22Rv1 (cell line): ENCODE results near the gene EIPR1.

ENCODE experiments used
- H3K27ac ChIP-seq: fragments of 450-650 bp; 2 replicates; pipeline ENCODE4 v1.5.1; 2017
- CTCF ChIP-seq: fragments of 450-650 bp; IDR thresholded peaks from 2 replicates; pipeline ENCODE4 v1.5.1; 2017; ENCODE audit warnings: mild to moderate bottlenecking
- ZFX ChIP-seq: fragments of 450-650 bp; IDR thresholded peaks from 2 replicates; pipeline ENCODE4 v1.6.1; 2017; ENCODE audit warnings: antibody characterized with exemption, borderline replicate concordance

EIPR1 gene

GRCh38 chr2:3151153-3151918, 226.3 kb downstream of the EIPR1 start:
- H3K27ac ChIP-seq: no peak overlapping the region
- no peak for TF ChIP-seq CTCF
- TF ChIP-seq ZFX: no peak

- no peak overlapping the region for H3K27ac ChIP-seq
- TF ChIP-seq ZFX (no peak), CTCF (no peak)
Observed at GRCh38 chr2:3149441-3150217, 228.0 kb downstream of the EIPR1 start.

GRCh38 chr2:3148716-3149115, 228.9 kb downstream of the EIPR1 start:
- no peak for TF ChIP-seq CTCF
- no peak for TF ChIP-seq ZFX

GRCh38 chr2:3147651-3148530, 229.7 kb downstream of the EIPR1 start:
- H3K27ac ChIP-seq: no peak overlapping the region
- TF ChIP-seq ZFX (no peak), CTCF (no peak)

More at GRCh38 chr2:3148716-3149115, 228.9 kb downstream of the EIPR1 start:
- H3K27ac ChIP-seq: no peak overlapping the region

GRCh38 chr2:3146772-3147650, 230.6 kb downstream of the EIPR1 start:
- H3K27ac ChIP-seq: no peak overlapping the region
- no peak for TF ChIP-seq ZFX
- TF ChIP-seq CTCF: no peak

GRCh38 chr2:3146175-3146574, 231.4 kb downstream of the EIPR1 start:
- no peak overlapping the region for H3K27ac ChIP-seq
- TF ChIP-seq ZFX (no peak), CTCF (no peak)
